Pancreas (tissue), 10 donors: ENCODE data around the gene NDRG2. TPM values are rescaled to one million over a fixed set of nuclear protein-coding genes. Genes with fewer than 3 reads are reported as not detected.
"Not testable (repeated sequence)": the region's sequence is repeated elsewhere in the genome, so short reads cannot be mapped to it uniquely, and the experiment has no call there.

Experiments used
- ATAC-seq, 4 donors: fragments of 200-7000 bp; cut with Tn5 transposase; one replicate each; pipeline versions ENCODE4 v1.8.0 to v1.9.1; 2020; ENCODE audit warnings: mild to moderate bottlenecking in 4 of 4, moderate library complexity in 4 of 4
- DNase-seq, 6 donors: peaks; one replicate each; pipeline ENCODE4 v3.0.0-alpha.2; 2020
- FAIRE-seq: peaks from 2 replicates; lab custom pipeline; 2012; peaks lifted over from hg19 to GRCh38; lab: Jason Lieb, UNC
- H3K27ac ChIP-seq, 4 donors: fragments of 200-600 bp; sonication (generic); 1 replicate in 3 of 4; 2 replicates in 1 of 4; pipeline versions ENCODE4 v1.5.0 to v1.8.0; 2020
- H3K27me3 ChIP-seq, 4 donors: fragments of 200-600 bp; one replicate each; pipeline ENCODE4 v1.8.0; 2021
- H3K36me3 ChIP-seq, 3 donors: fragments of 200-600 bp; sonication (generic) in 1 of 3; one replicate each; pipeline versions ENCODE4 v1.5.0 to v1.8.0; 2020 to 2021
- H3K4me1 ChIP-seq, 3 donors: fragments of 200-600 bp; one replicate each; pipeline ENCODE4 v1.8.0; 2021
- H3K4me3 ChIP-seq, 4 donors: fragments of 200-600 bp; sonication (generic) in 2 of 4; one replicate each; pipeline versions ENCODE4 v1.5.0 to v1.8.0; 2020 to 2021
- H3K9me3 ChIP-seq, 4 donors: fragments of 200-600 bp; one replicate each; pipeline ENCODE4 v1.8.0; 2021
- CTCF ChIP-seq, 4 donors: fragments of 200-600 bp; sonication (generic) in 3 of 4; IDR thresholded peaks; one replicate each; pipeline versions ENCODE4 v1.5.0 to v1.8.0; 2021; ENCODE audit warnings: antibody characterized with exemption in 4 of 4
- WGBS, 2 donors: extraction: QIAGEN DNeasy Blood & Tissue Kit; methylation state at CpG; one replicate each; pipeline ENCODE4 v1.1.7; 2013; 5-methylcytosine and 5-hydroxymethylcytosine counted together
- intact Hi-C, 3 donors: fragments of 100-400 bp; cut with DNase I; formaldehyde crosslinking; loops; one replicate each; pipeline versions ENCODE4 v1.11.1 to v1.14.2; 2022
- polyA plus RNA-seq, 2 donors: library from polyadenylated mRNA; stranded (reverse); fragments of 200-250 nt; gene quantifications; one replicate each; pipeline ENCODE4 v1.2.3, GENCODE V29; 2013
- total RNA-seq, 6 donors: library from RNA; stranded (reverse); fragmentation: NEBNext Ultra II Directional in 4 of 6; extraction: Animal tissue kit (Norgen Biotek cat#: 25700) in 4 of 6; gene quantifications; one replicate each; pipeline versions ENCODE4 v1.2.1 to v1.2.4, GENCODE V29; 2021 to 2023
- donor health status: healthy with polysubstance abuse.
- donor health status: DM: no; HTN: no; CAD: no; lungs with moderate emphysema.
- donor health status: DM: no; HTN: no; CAD: no.
- donor health status: control.
- donor health status: control.
- donor health status: Bipolar disorder and iron deficiency.
- donor health status: DM: yes; HTN: yes; CAD: no.
- donor health status: DM: no; HTN: no; CAD: no.
- donor health status: DM: no; HTN: no; CAD: no.
- donor health status: DM: yes; HTN: yes; CAD: no.

NDRG2 gene
- total and polyA plus RNA-seq, 8 donors = 37.5 to 159 (median 59.6) TPM

GRCh38 chr14:21011136-21011535 lies 13.7 kb downstream of the NDRG2 start:
- no peak for ATAC-seq
- WGBS, 2 donors = 63 to 70% methylated on average over 1 of the region's 1 CpG
- Histone ChIP-seq H3K9me3 (no peaks in the 10 kb centered on the region), H3K4me1 (no peaks in the 10 kb centered on the region), H3K36me3 (no peaks in the 10 kb centered on the region), H3K4me3 (no peak overlapping the region), H3K27me3 (no peaks in the 10 kb centered on the region), H3K27ac (no peak overlapping the region)
- DNase-seq = no peak
- no peak for TF ChIP-seq CTCF (IDR thresholded peaks at IDR 0.05)
- intact Hi-C loops = no loop called here
- no peak for FAIRE-seq

GRCh38 chr14:21009721-21010120 lies 15.1 kb downstream of the NDRG2 start:
- FAIRE-seq, ATAC-seq, DNase-seq, H3K9me3 ChIP-seq, H3K27ac ChIP-seq, H3K27me3 ChIP-seq, H3K4me3 ChIP-seq, H3K36me3 ChIP-seq, intact Hi-C loops, H3K4me1 ChIP-seq: not testable (repeated sequence)
- WGBS, 2 donors = 65 to 67% methylated on average over 3 of the region's 3 CpGs

- H3K27ac ChIP-seq = no peak overlapping the region
- WGBS, 2 donors = 80 to 82% methylated on average over 14 of the region's 14 CpGs
- DNase-seq (no peak), FAIRE-seq (no peak), ATAC-seq (no peak)
- H3K27me3 ChIP-seq = no peaks in the 10 kb centered on the region
- H3K36me3 ChIP-seq = no peaks in the 10 kb centered on the region
- no peaks in the 10 kb centered on the region for H3K4me1 ChIP-seq
- no peak overlapping the region for H3K4me3 ChIP-seq
- H3K9me3 ChIP-seq = no peaks in the 10 kb centered on the region
- no peak for TF ChIP-seq CTCF (IDR thresholded peaks at IDR 0.05)
- intact Hi-C loops = no loop called here
Observed at GRCh38 chr14:21003788-21004346, 21.0 kb downstream of the NDRG2 start.

GRCh38 chr14:21001218-21001617 lies 23.6 kb downstream of the NDRG2 start:
- Histone ChIP-seq H3K27me3 (no peaks in the 10 kb centered on the region), H3K9me3 (no peaks in the 10 kb centered on the region), H3K27ac (no peak overlapping the region), H3K4me1 (no peaks in the 10 kb centered on the region), H3K36me3 (peaks cover 0 to 12% (median 6%) of the 10 kb centered on the region in 3 donors), H3K4me3 (no peak overlapping the region)
- intact Hi-C loops = no loop called here
- no peak for FAIRE-seq
- ATAC-seq = no peak
- no peak for DNase-seq
- WGBS, 2 donors = 73 to 78% methylated on average over 7 of the region's 7 CpGs
- TF ChIP-seq CTCF (IDR thresholded peaks at IDR 0.05) = no peak

GRCh38 chr14:20999591-20999990 lies 25.3 kb downstream of the NDRG2 start:
- Histone ChIP-seq H3K9me3 (no peaks in the 10 kb centered on the region), H3K27ac (no peak overlapping the region), H3K27me3 (no peaks in the 10 kb centered on the region), H3K4me3 (no peak overlapping the region), H3K36me3 (peaks cover 9 to 27% (median 21%) of the 10 kb centered on the region in 3 donors), H3K4me1 (no peaks in the 10 kb centered on the region)
- TF ChIP-seq CTCF (IDR thresholded peaks at IDR 0.05) = no peak
- intact Hi-C loops = no loop called here
- WGBS, 2 donors = 63 to 66% methylated on average over 4 of the region's 4 CpGs
- DNase-seq = no peak
- FAIRE-seq = no peak
- ATAC-seq = no peak
